Stomach smooth muscle (tissue), 2 donors: ENCODE data around the gene CEP72.

ENCODE experiments used
- H3K27ac ChIP-seq: one replicate; pipeline ENCODE4 v1.7.0; 2013; ENCODE audit warnings: mild to moderate bottlenecking, low read length, inconsistent platforms
- H3K27me3 ChIP-seq, 2 donors: one replicate each; pipeline ENCODE4 v1.7.0; 2013; ENCODE audit warnings: low read length in 2 of 2; ENCODE audit not compliant: insufficient read depth in 2 of 2, control insufficient read depth in 1 of 2
- H3K36me3 ChIP-seq, 2 donors: one replicate each; pipeline ENCODE4 v1.7.0; 2013; ENCODE audit warnings: low read length in 2 of 2; ENCODE audit not compliant: control insufficient read depth in 2 of 2, insufficient read depth in 2 of 2
- H3K4me1 ChIP-seq: one replicate; pipeline ENCODE4 v1.7.0; 2013; ENCODE audit warnings: low read length; ENCODE audit not compliant: control insufficient read depth, insufficient read depth
- H3K4me3 ChIP-seq, 2 donors: one replicate each; pipeline ENCODE4 v1.7.0; 2013; ENCODE audit warnings: low read length in 2 of 2
- H3K9ac ChIP-seq, 2 donors: one replicate each; pipeline ENCODE4 v1.7.0; 2013; ENCODE audit warnings: low read length in 2 of 2, mild to moderate bottlenecking in 1 of 2
- H3K9me3 ChIP-seq, 2 donors: one replicate each; pipeline ENCODE4 v1.7.0; 2013; ENCODE audit warnings: low read length in 2 of 2; ENCODE audit not compliant: control insufficient read depth in 2 of 2
- donor health status: healthy.
- donor health status: Pancreatic carcinoma.

Gene CEP72

GRCh38 chr5:606526-607399, 5.4 kb upstream of the CEP72 start:
- H3K9ac ChIP-seq, result no peak overlapping the region
- H3K9me3 ChIP-seq, result no peaks in the 10 kb centered on the region
- no peaks in the 10 kb centered on the region for H3K36me3 ChIP-seq
- no peak overlapping the region for H3K27ac ChIP-seq
- H3K27me3 ChIP-seq, result peaks cover 3 to 19% of the 10 kb centered on the region in 2 donors
- peaks cover 4% of the 10 kb centered on the region for H3K4me1 ChIP-seq
- H3K4me3 ChIP-seq, result no peak overlapping the region

- H3K27ac ChIP-seq, result no peak overlapping the region
- peaks cover 8% of the 10 kb centered on the region for H3K4me1 ChIP-seq
- no peak overlapping the region for H3K9ac ChIP-seq
- no peaks in the 10 kb centered on the region for H3K9me3 ChIP-seq
- peaks cover 0 to 19% of the 10 kb centered on the region in 2 donors for H3K27me3 ChIP-seq
- no peak overlapping the region for H3K4me3 ChIP-seq
- no peaks in the 10 kb centered on the region for H3K36me3 ChIP-seq
Measured at GRCh38 chr5:607541-608428, 4.4 kb upstream of the CEP72 start.

GRCh38 chr5:608429-609370, 3.4 kb upstream of the CEP72 start:
- Histone ChIP-seq H3K9me3 (no peaks in the 10 kb centered on the region), H3K9ac (no peak overlapping the region), H3K27me3 (peaks cover 0 to 11% of the 10 kb centered on the region in 2 donors), H3K36me3 (no peaks in the 10 kb centered on the region), H3K27ac (no peak overlapping the region), H3K4me1 (peaks cover 11% of the 10 kb centered on the region), H3K4me3 (no peak overlapping the region)

GRCh38 chr5:609506-609905, 2.6 kb upstream of the CEP72 start:
- no peak overlapping the region for H3K4me3 ChIP-seq
- no peaks in the 10 kb centered on the region for H3K9me3 ChIP-seq
- peaks cover 11% of the 10 kb centered on the region for H3K4me1 ChIP-seq

GRCh38 chr5:610011-610743, 2.0 kb upstream of the CEP72 start:
- H3K9ac ChIP-seq, result no peak overlapping the region
- no peaks in the 10 kb centered on the region for H3K9me3 ChIP-seq
- peaks cover 11% of the 10 kb centered on the region for H3K4me1 ChIP-seq
- no peak overlapping the region for H3K4me3 ChIP-seq
- H3K27ac ChIP-seq, result no peak overlapping the region
- peaks cover 0 to 7% of the 10 kb centered on the region in 2 donors for H3K27me3 ChIP-seq
- H3K36me3 ChIP-seq, result no peaks in the 10 kb centered on the region

More at GRCh38 chr5:609506-609905, 2.6 kb upstream of the CEP72 start:
- Histone ChIP-seq H3K9ac (no peak overlapping the region), H3K36me3 (no peaks in the 10 kb centered on the region), H3K27ac (no peak overlapping the region), H3K27me3 (peaks cover 0 to 7% of the 10 kb centered on the region in 2 donors)

- H3K9ac ChIP-seq, result no peak overlapping the region
- no peaks in the 10 kb centered on the region for H3K36me3 ChIP-seq
- H3K27me3 ChIP-seq, result peaks cover 0 to 7% of the 10 kb centered on the region in 2 donors
- H3K27ac ChIP-seq, result no peak overlapping the region
- H3K9me3 ChIP-seq, result no peaks in the 10 kb centered on the region
- peak overlapping the region; percentile 17 to 80 for H3K4me3 ChIP-seq
- peaks cover 11% of the 10 kb centered on the region for H3K4me1 ChIP-seq
Measured at GRCh38 chr5:610744-611730, 1.1 kb upstream of the CEP72 start.

- no peak overlapping the region for H3K27ac ChIP-seq
- peaks cover 0 to 2% of the 10 kb centered on the region in 2 donors for H3K27me3 ChIP-seq
- H3K4me1 ChIP-seq, result peaks cover 11% of the 10 kb centered on the region
- no peaks in the 10 kb centered on the region for H3K36me3 ChIP-seq
- H3K9ac ChIP-seq, result peak overlapping the region; percentile 57 to 72
- peak overlapping the region; percentile 73 to 80 for H3K4me3 ChIP-seq
- H3K9me3 ChIP-seq, result no peaks in the 10 kb centered on the region
Measured at GRCh38 chr5:612498-613424, 621 bp downstream of the CEP72 start.

- Histone ChIP-seq H3K27me3 (no peaks in the 10 kb centered on the region), H3K4me3 (no peak overlapping the region), H3K27ac (no peak overlapping the region), H3K9ac (no peak overlapping the region), H3K4me1 (peaks cover 8% of the 10 kb centered on the region), H3K9me3 (no peaks in the 10 kb centered on the region), H3K36me3 (peaks cover 18 to 21% of the 10 kb centered on the region in 2 donors)
Measured at GRCh38 chr5:616484-617039, 4.4 kb downstream of the CEP72 start.
